ENCODE results near the gene EIF3D. TPM values are rescaled to one million over a fixed set of nuclear protein-coding genes. Genes with fewer than 3 reads are reported as not detected.
A peak's percentile ranks its signal among the peaks of the same experiment; 100 is the strongest.

The EIF3D gene
- total RNA-seq (2021; fragmentation: NEBNext Ultra II Directional; extraction: Animal tissue kit (Norgen Biotek cat#: 25700)) (195 and 196 TPM in 2 replicates), polyA plus RNA-seq (2011; rRNA removed) (329 and 408 TPM in 2 replicates), polyA minus RNA-seq (2011; rRNA and poly(A)+ RNA removed) (459 and 470 TPM in 2 replicates)
- polyA plus RNA-seq (2011; cell fraction: cytosol; rRNA removed): 482 TPM
- 437 TPM for polyA plus RNA-seq (2011; cell fraction: nucleus; rRNA removed)
- polyA plus RNA-seq (2012, experiment 1 of 2): 214 to 312 TPM (median 300 TPM) in 4 replicates
- polyA plus RNA-seq (2012, experiment 2 of 2): 95.3 TPM
- 142 TPM for polyA plus RNA-seq (2013, experiment 1 of 2)
- polyA plus RNA-seq (2013, experiment 2 of 2): 137 TPM
- 274 TPM for polyA minus RNA-seq (2011; cell fraction: cytosol; rRNA and poly(A)+ RNA removed)
- polyA minus RNA-seq (2011; cell fraction: nucleus; rRNA and poly(A)+ RNA removed): 176 TPM
- long read RNA-seq, experiment 1, transcript EIF3D-201 (15 exons, 2,155 nt): major isoform, 39 of 225 reads
- long read RNA-seq, experiment 1, partial matches to known transcripts: 165 of 225 reads
- long read RNA-seq, experiment 1, other reads (novel, unspliced or antisense): 18 of 225 reads
- long read RNA-seq, experiment 2, transcript EIF3D-201 (15 exons, 2,155 nt): major isoform, 201 of 242 reads
- long read RNA-seq, experiment 2, partial matches to known transcripts: 18 of 242 reads
- long read RNA-seq, experiment 2, other reads (novel, unspliced or antisense): 20 of 242 reads

- Histone ChIP-seq H3K14ac (ENCODE audit: insufficient read length) (no peak within 1 kb of the TSS), H2BK20ac (ENCODE audit: low read length) (no peak within 1 kb of the TSS), H3K9me3 (ENCODE audit: insufficient read depth in 2 of 2, low read depth in 1 of 2, low read length in 1 of 2) (no peaks in the 10 kb centered on the region), H2BK5ac (ENCODE audit: low read depth, low read length) (peak within 1 kb of the TSS; percentile 41), H3K4me3 (ENCODE audit: extremely low read depth in 1 of 4, insufficient read depth in 2 of 4, low read depth in 3 of 4, low read length in 4 of 4) (peak within 1 kb of the TSS; percentile 91 to 98 (median 94)), H3K4me1 (replicated peaks in 1 of 4; ENCODE audit: control insufficient read depth in 3 of 4, insufficient read depth in 4 of 4, low read length in 3 of 4) (no peaks in the 10 kb centered on the region; a peak in 1 of 7 replicates), H2AFZ (ENCODE audit: low read length) (no peak within 1 kb of the TSS), H2BK120ac (replicated peaks; ENCODE audit: low read depth, low read length) (no peak within 1 kb of the TSS), H3K23me2 (ENCODE audit: low read depth, low read length) (peaks cover 8% of the 10 kb centered on the region; the same call in 1 of the 2 replicates), H3K56ac (replicated peaks; ENCODE audit: insufficient read length, low read depth, low read length) (peak within 1 kb of the TSS; percentile 33), H4K5ac (ENCODE audit: insufficient read length, low read depth, low read length) (peak within 1 kb of the TSS; percentile 65), H3K79me2 (ENCODE audit: control insufficient read depth in 1 of 2, insufficient read depth in 2 of 2, low read length in 2 of 2) (peaks cover 11 to 27% of the 10 kb centered on the region in 2 experiments), H3K36me3 (ENCODE audit: control insufficient read depth in 2 of 4, insufficient read depth in 4 of 4, low read length in 3 of 4) (peaks cover 8 to 30% (median 22%) of the 10 kb centered on the region in 4 experiments), H2AK5ac (ENCODE audit: low read depth, low read length) (no peak within 1 kb of the TSS), H2BK12ac (ENCODE audit: low read depth, low read length) (peak within 1 kb of the TSS; percentile 55; the same call in 1 of the 2 replicates), H3K79me1 (ENCODE audit: low read depth, low read length) (peaks cover 2% of the 10 kb centered on the region; the same call in 1 of the 2 replicates), H3K27ac (ENCODE audit: low read depth, low read length) (peak within 1 kb of the TSS; percentile 80), H3K27me3 (replicated peaks in 1 of 4; ENCODE audit: control insufficient read depth in 3 of 4, extremely low read depth in 1 of 4, insufficient read depth in 3 of 4, low read length in 3 of 4) (no peaks in the 10 kb centered on the region), H4K20me1 (replicated peaks in 1 of 2; ENCODE audit: control insufficient read depth in 1 of 2, insufficient read depth in 2 of 2, low read length in 2 of 2) (no peaks in the 10 kb centered on the region), H3K4me2 (ENCODE audit: insufficient read depth in 1 of 2, low read depth in 2 of 2, low read length in 2 of 2) (peak within 1 kb of the TSS; percentile 71 to 76), H2BK15ac (ENCODE audit: low read length) (no peak within 1 kb of the TSS), H3K18ac (ENCODE audit: extremely low read depth, low read length) (peak within 1 kb of the TSS; percentile 95), H4K8ac (ENCODE audit: extremely low read depth, insufficient read depth, low read length) (peak within 1 kb of the TSS; percentile 96; the same call in 1 of the 2 replicates), H3K4ac (replicated peaks; ENCODE audit: insufficient read length, low read depth, low read length) (no peak within 1 kb of the TSS), H4K91ac (replicated peaks; ENCODE audit: insufficient read length, low read length) (peak within 1 kb of the TSS; percentile 40), H3K9ac (replicated peaks in 1 of 4; ENCODE audit: extremely low read depth in 1 of 4, low read depth in 3 of 4, low read length in 3 of 4) (peak within 1 kb of the TSS; percentile 84 to 94 (median 91)), H3K23ac (ENCODE audit: insufficient read length) (no peak within 1 kb of the TSS)
- 2% methylated on average over 82 of the region's 82 CpGs; no CpG with 5 or more reads in 1 of the 2 experiments for WGBS, 2 experiments (ENCODE audit: extremely low coverage in 1 of 2, insufficient coverage in 1 of 2, insufficient read length in 1 of 2, insufficient replicate concordance in 2 of 2, low coverage in 1 of 2, low lambda C conversion rate in 2 of 2, missing lambda C conversion rate in 1 of 2)
- CTCF ChIA-PET (ENCODE audit: partially characterized antibody): interaction anchor here (0.9 to 1.2 kb wide), 5 partner anchors 20 to 327 kb away, joined by 3 to 4 read pairs (median 3); no protein-coding TSS in a partner anchor
- DNase-seq (ENCODE audit: low read depth in 1 of 2, low spot score in 2 of 2): peak; percentile 98 to 99
- peak; percentile 76 for FAIRE-seq
- POLR2A ChIA-PET (ENCODE audit: partially characterized antibody): interaction anchor here (0.5 to 3.9 kb wide), 21 partner anchors 8 to 1001 kb away, joined by 3 to 33 read pairs (median 4); partner anchors contain the start of genes FOXRED2 and IFT27
- TF ChIP-seq BCL11A (IDR thresholded peaks at IDR 0.05; ENCODE audit: low read depth in 2 of 2, low read length in 2 of 2) (no peak), ATF3 (IDR thresholded peaks at IDR 0.05; ENCODE audit: insufficient read depth, low read depth, low read length) (peak; percentile 64; the same call in 1 of the 2 replicates), CREB1 (IDR thresholded peaks at IDR 0.05) (peak; percentile 85), HDAC6 (IDR thresholded peaks at IDR 0.05; ENCODE audit: low read depth, low read length) (no peak), SP1 (IDR thresholded peaks at IDR 0.05; ENCODE audit: low read depth, low read length) (0 out of 2 replicates have a peak, but pooled peaks have one; percentile 13), SUZ12 (IDR thresholded peaks at IDR 0.05; ENCODE audit: low read length) (no peak)
Observed at GRCh38 chr22:36528795-36529751, at the start of gene EIF3D. EIF3D (minus strand) TSS chr22:36529166; CDS start chr22:36526121, 3,045 bp downstream.
